NT2/D1 (cell line): ENCODE results near the gene KLHL40.

Experiments
- DNase-seq: peaks from one replicate; pipeline ENCODE4 v3.0.0-alpha.2; 2011; ENCODE audit warnings: low read depth, low spot score
- H3K27me3 ChIP-seq: 2 replicates; pipeline ENCODE4 v1.6.0; 2011; ENCODE audit warnings: mild to moderate bottlenecking; ENCODE audit not compliant: insufficient read length, insufficient read depth
- H3K36me3 ChIP-seq: 2 replicates; pipeline ENCODE4 v1.6.1; 2011; ENCODE audit warnings: mild to moderate bottlenecking, low read length, mixed read lengths; ENCODE audit not compliant: insufficient read depth, insufficient read length
- H3K4me1 ChIP-seq: 2 replicates; pipeline ENCODE4 v1.5.1; 2011; ENCODE audit not compliant: insufficient read depth, insufficient read length
- H3K4me3 ChIP-seq: 2 replicates; pipeline ENCODE4 v1.5.1; 2011; ENCODE audit warnings: low read depth; ENCODE audit not compliant: insufficient read length
- H3K9ac ChIP-seq: 2 replicates; pipeline ENCODE4 v1.6.0; 2011; ENCODE audit warnings: low read depth; ENCODE audit not compliant: insufficient read length
- H3K9me3 ChIP-seq: 2 replicates; pipeline ENCODE4 v1.5.1; 2011; ENCODE audit warnings: mild to moderate bottlenecking, low read length; ENCODE audit not compliant: insufficient read depth
- SUZ12 ChIP-seq: IDR thresholded peaks from 2 replicates; pipeline ENCODE4 v1.6.1; 2011; ENCODE audit not compliant: insufficient read length, insufficient read depth; ENCODE audit errors: extremely low read depth
- YY1 ChIP-seq: IDR thresholded peaks from 2 replicates; pipeline ENCODE4 v1.6.1; 2011; ENCODE audit not compliant: insufficient read length, insufficient read depth
- ZNF274 ChIP-seq: IDR thresholded peaks from 2 replicates; pipeline ENCODE4 v1.6.1; 2011; ENCODE audit warnings: mild to moderate bottlenecking, low read depth, low read length

Gene KLHL40

GRCh38 chr3:42694366-42694765, 9.0 kb downstream of the KLHL40 start:
- no peak overlapping the region for H3K4me3 ChIP-seq
- peaks cover 14% of the 10 kb centered on the region for H3K27me3 ChIP-seq
- H3K9ac ChIP-seq, result no peak overlapping the region
- peaks cover 6% of the 10 kb centered on the region for H3K4me1 ChIP-seq
- H3K9me3 ChIP-seq, result no peaks in the 10 kb centered on the region
- TF ChIP-seq YY1 (no peak), ZNF274 (no peak), SUZ12 (no peak)
- H3K36me3 ChIP-seq, result no peaks in the 10 kb centered on the region
- DNase-seq, result no peak

GRCh38 chr3:42696356-42697288, 11.3 kb downstream of the KLHL40 start:
- TF ChIP-seq SUZ12 (no peak), ZNF274 (no peak), YY1 (no peak)
- no peak overlapping the region for H3K4me3 ChIP-seq
- no peaks in the 10 kb centered on the region for H3K9me3 ChIP-seq
- no peaks in the 10 kb centered on the region for H3K36me3 ChIP-seq
- H3K9ac ChIP-seq, result no peak overlapping the region
- H3K27me3 ChIP-seq, result peaks cover 12% of the 10 kb centered on the region
- DNase-seq, result no peak
- peaks cover 9% of the 10 kb centered on the region for H3K4me1 ChIP-seq

GRCh38 chr3:42697289-42698051, 12.1 kb downstream of the KLHL40 start:
- no peak for TF ChIP-seq YY1
- TF ChIP-seq ZNF274, result no peak
- TF ChIP-seq SUZ12, result no peak
- Histone ChIP-seq H3K27me3 (peaks cover 10% of the 10 kb centered on the region), H3K36me3 (no peaks in the 10 kb centered on the region), H3K4me1 (peaks cover 9% of the 10 kb centered on the region), H3K9ac (no peak overlapping the region), H3K9me3 (no peaks in the 10 kb centered on the region), H3K4me3 (no peak overlapping the region)
- no peak for DNase-seq

GRCh38 chr3:42698216-42698910, 13.0 kb downstream of the KLHL40 start:
- no peak overlapping the region for H3K9ac ChIP-seq
- DNase-seq, result no peak
- H3K4me1 ChIP-seq, result peaks cover 12% of the 10 kb centered on the region
- TF ChIP-seq ZNF274 (no peak), YY1 (no peak), SUZ12 (no peak)
- H3K27me3 ChIP-seq, result peaks cover 10% of the 10 kb centered on the region
- H3K36me3 ChIP-seq, result no peaks in the 10 kb centered on the region
- H3K4me3 ChIP-seq, result no peak overlapping the region
- H3K9me3 ChIP-seq, result no peaks in the 10 kb centered on the region

GRCh38 chr3:42698911-42699230, 13.5 kb downstream of the KLHL40 start:
- Histone ChIP-seq H3K4me1 (peaks cover 12% of the 10 kb centered on the region), H3K36me3 (no peaks in the 10 kb centered on the region), H3K9ac (no peak overlapping the region), H3K27me3 (peaks cover 10% of the 10 kb centered on the region), H3K4me3 (no peak overlapping the region), H3K9me3 (no peaks in the 10 kb centered on the region)
- no peak for TF ChIP-seq YY1
- TF ChIP-seq SUZ12, result no peak
- TF ChIP-seq ZNF274, result no peak
- DNase-seq, result no peak

- Histone ChIP-seq H3K4me3 (no peak overlapping the region), H3K36me3 (no peaks in the 10 kb centered on the region), H3K4me1 (peaks cover 12% of the 10 kb centered on the region), H3K27me3 (peaks cover 10% of the 10 kb centered on the region), H3K9ac (no peak overlapping the region), H3K9me3 (no peaks in the 10 kb centered on the region)
- TF ChIP-seq YY1, result no peak
- no peak for DNase-seq
Observed at GRCh38 chr3:42699511-42699971, 14.2 kb downstream of the KLHL40 start.
